Epithelial cell of esophagus (primary cell): Measurements from ENCODE around the gene ARHGAP23.

Experiments used
- DNase-seq: peaks from one replicate; pipeline ENCODE4 v3.0.0; 2010; ENCODE audit warnings: low read depth
- H3K4me3 ChIP-seq: 2 replicates; pipeline ENCODE4 v1.5.1; 2011; ENCODE audit warnings: mild to moderate bottlenecking, low read length, control low read depth
- TF ChIP-seq, protein P1 (sequence below): IDR thresholded peaks from 2 replicates; pipeline ENCODE4 v1.5.1; 2011; ENCODE audit warnings: low read depth, mild to moderate bottlenecking, low read length, control low read depth, inconsistent platforms; ENCODE audit not compliant: insufficient read depth; ENCODE audit errors: missing control alignments

ARHGAP23 gene

DNA sequence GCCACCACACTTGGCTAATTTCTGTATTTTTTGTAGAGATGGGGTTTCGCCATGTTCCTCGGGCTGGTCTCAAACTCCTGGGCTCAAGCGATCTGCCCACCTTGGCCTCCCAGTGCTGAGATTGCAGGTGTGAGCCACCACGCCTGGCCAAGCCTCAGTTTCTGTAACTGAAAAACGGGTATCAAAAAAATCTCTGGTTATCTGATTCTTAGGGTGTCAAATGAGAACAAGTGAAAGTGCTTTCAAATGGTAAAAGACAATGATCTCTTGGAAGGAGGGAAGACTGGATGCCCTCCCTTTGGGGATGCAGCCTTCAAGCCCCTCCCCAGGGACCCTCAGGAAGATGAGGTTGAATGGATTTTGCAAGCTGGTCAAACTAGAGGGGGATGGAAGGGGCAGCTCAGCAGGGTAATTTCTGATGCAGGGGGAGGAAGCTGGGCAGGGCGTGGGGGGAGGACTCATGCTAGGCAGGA is 22.3 kb downstream of the ARHGAP23 start:
- H3K4me3 ChIP-seq, result no peak overlapping the region
- TF ChIP-seq, protein P1, sequence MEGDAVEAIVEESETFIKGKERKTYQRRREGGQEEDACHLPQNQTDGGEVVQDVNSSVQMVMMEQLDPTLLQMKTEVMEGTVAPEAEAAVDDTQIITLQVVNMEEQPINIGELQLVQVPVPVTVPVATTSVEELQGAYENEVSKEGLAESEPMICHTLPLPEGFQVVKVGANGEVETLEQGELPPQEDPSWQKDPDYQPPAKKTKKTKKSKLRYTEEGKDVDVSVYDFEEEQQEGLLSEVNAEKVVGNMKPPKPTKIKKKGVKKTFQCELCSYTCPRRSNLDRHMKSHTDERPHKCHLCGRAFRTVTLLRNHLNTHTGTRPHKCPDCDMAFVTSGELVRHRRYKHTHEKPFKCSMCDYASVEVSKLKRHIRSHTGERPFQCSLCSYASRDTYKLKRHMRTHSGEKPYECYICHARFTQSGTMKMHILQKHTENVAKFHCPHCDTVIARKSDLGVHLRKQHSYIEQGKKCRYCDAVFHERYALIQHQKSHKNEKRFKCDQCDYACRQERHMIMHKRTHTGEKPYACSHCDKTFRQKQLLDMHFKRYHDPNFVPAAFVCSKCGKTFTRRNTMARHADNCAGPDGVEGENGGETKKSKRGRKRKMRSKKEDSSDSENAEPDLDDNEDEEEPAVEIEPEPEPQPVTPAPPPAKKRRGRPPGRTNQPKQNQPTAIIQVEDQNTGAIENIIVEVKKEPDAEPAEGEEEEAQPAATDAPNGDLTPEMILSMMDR, result no peak
- DNase-seq, result no peak

DNA sequence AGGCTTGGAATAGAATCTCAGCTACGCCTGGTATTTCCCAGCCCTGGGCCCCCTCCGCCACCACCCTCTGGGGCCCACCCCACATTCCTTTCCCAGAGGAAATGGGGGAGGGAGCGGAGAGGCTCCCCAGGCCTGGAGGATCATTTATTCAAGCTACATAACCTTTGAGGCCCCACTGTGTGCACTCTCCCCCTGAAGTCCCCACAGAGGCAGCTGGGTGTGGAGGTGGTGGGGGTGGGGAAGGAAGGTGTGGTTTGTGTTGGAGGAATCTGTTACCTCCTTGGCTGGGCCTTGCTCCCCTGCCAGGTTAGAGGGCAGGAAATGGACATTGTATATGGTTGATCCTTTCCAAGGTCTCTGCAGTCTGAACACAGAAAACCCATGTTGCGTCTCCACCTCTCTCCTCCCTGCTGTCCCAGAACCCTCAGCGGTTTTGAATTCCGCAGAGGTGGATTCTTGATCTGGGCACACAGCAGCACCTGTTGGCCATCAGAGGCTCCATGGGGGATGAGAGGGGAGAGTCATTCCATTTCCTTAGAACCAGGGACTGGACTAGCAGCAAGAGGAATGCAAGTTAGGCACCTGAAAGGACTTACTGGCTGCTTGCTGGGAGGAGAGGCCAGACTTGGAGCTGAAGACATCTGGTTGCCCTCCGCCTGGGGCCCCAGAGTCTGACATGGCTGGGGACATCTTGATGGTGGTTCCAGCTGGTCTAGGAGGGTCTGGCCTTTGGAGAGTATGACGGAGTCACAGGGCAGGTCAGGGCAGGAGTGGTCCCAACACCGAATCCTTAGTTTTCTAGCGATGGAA is 23.0 kb downstream of the ARHGAP23 start:
- TF ChIP-seq, protein P1, result no peak
- H3K4me3 ChIP-seq, result peak overlapping the region; percentile 43
- peak; percentile 66 for DNase-seq

DNA sequence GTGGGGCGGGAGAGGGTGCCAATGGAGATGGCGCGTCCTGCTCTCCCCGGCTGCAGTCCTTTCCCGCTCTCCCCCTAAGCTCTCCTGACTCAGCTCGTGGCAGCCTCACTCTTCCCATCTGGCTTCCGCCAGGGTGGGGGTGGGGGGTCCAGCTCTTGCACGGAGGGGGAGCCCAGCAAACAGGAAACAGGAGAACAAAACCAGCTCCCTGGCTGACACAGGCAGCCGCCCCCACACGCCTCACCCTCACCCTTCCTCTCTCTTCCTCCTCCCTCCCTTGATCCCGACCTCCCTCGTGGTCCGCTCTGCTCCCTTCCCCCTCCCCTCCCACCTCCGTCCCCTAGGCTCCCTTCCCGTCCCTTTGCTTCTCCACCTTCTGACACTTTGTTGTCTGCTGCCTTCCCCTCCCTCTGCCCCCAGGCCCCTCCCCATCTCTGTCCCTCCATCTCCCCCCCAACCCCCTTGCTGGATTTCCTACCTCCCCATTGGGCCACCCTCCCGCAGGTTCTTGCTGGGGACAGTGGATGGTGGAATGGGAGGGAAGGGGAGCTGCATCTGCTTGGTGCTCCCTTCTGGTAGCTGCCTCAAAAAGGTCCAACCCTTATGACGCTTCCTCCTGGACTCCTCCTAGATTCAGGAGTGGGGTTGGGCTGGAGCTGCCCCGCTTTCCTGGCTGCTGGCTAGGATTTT is 23.7 kb downstream of the ARHGAP23 start:
- peak; percentile 78 for DNase-seq
- H3K4me3 ChIP-seq, result peak overlapping the region; percentile 43

DNA sequence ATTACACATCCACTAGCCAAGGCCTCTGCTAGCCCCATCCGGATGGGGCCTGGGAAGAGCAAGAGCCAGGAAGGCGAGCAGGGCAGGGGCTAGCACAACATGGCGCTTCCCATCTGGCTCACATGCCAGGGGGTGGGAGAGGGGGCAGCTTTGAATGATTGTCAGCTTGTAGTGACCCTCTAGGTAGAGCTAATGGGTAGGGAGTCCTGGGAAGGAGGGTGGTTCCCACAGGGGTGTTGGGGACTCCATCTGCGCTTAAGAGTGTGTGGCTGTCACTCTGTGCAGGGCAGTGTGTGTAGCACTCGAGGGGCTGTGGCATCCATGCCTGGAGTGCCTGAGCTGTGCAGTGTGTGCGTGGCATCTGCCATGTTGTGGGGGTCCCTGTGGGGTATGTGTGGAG is 24.5 kb downstream of the ARHGAP23 start:
- no peak for DNase-seq
- TF ChIP-seq, protein P1, result no peak
- H3K4me3 ChIP-seq, result no peak overlapping the region

More for the DNA sequence above, 23.7 kb downstream of the ARHGAP23 start:
- TF ChIP-seq, protein P1, result no peak

DNA sequence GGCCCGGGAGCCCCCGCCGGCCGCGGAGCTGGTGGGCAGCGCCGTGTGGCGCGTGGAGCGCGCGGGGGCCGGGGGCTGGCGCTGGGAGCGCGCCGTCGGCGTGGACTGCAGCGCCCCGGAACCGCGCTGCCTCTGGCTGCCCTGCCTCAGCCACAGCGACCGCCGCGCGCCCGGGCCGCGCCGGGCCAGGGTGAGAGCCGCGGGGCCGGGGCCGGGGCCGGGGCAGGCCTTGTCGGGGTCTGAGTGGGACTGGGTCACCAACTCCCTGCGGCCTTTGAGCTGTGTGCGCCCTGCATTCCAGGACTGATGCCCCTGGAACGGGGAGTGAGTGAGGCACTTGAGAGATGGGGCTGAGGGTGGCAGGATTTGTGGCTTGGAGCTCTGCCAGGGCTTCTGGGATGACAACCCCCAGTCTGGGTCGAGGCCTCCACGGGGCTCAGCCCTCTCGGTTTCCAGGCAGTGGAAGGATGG is 25.7 kb downstream of the ARHGAP23 start:
- peak overlapping the region; percentile 64 for H3K4me3 ChIP-seq
- no peak for DNase-seq
- TF ChIP-seq, protein P1, result no peak

DNA sequence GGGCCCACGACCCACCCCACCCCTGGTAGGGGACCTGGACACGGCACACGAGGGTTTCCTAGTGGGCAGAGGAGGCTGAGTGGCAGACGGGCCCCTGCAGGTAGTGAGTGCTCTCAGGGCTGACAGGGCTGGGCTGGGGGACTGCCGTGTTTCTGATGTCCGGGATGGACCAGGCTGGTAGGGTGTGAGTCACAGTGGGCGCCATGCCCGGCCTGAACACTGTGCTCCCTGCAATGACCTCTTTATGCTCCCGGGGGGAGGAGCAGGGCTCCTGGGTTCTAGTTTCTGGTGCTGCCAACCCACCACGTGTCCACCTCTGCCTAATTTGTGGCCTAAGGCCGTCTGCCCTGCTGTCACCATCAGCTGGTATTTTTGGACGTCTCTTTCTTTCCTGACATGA is 26.3 kb downstream of the ARHGAP23 start:
- H3K4me3 ChIP-seq, result peak overlapping the region; percentile 64
- peak; percentile 72 for DNase-seq
- TF ChIP-seq, protein P1, result no peak
